ENCODE data around the gene SLC6A15.

DNA sequence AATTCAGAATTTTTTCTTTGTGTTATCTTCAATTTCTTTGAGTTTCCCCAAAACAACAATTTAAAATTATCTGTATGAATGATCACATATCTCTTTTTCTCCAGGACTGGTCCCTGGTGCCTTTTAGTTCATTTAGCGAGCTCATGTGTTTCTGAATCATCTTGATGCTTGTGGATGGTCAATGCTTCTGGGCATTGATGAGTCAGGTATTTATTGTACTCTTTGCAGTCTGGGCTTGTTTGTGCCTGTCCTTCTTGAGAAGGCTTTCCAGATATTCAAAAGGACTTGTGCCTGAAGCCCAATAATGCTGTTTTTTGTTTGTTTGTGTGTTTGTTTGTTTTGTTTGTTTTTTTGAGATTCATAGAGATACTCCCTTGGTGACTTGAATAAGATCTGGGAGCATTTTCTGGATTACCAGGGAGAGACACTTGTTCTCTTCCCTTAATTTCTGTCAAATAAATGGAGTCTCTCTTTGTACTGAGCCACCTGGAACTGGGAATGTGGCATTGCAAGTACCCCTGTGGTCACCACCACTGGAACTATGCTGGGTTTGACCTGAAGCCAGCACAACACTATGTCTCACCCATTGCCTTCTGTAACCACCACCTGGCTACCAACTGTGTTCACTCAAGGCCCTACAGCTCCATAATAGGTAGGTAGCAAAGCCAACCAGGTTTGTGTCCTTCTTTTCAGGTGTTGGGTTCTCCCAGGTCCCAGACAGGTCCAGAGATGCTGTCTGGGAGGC is 56.3 kb downstream of the SLC6A15 start:
- no peak for TF ChIP-seq FOSL1 (tag; conservative IDR thresholded peaks at IDR 0.05)
- TF ChIP-seq POLR2G (IDR thresholded peaks at IDR 0.05; ENCODE audit: low read depth, low read length): no peak

Measured in K562 (cell line).